H1 (cell line): Measurements from ENCODE around the gene OR2Y1. TPM values are rescaled to one million over a fixed set of nuclear protein-coding genes. Genes with fewer than 3 reads are reported as not detected.

Experiments
- EZH2 ChIP-seq: fragments of 200-600 bp; sonication (generic); IDR thresholded peaks from 2 replicates; pipeline ENCODE4 v1.7.1; 2012; ENCODE audit warnings: low read depth, mild to moderate bottlenecking, moderate library complexity, low read length, inconsistent platforms; ENCODE audit not compliant: severe bottlenecking
- USF2 ChIP-seq: IDR thresholded peaks from 2 replicates; pipeline ENCODE4 v1.6.1; 2011; ENCODE audit warnings: low read length, improper control_type of control experiment
- polyA plus RNA-seq, 7 experiments: library from polyadenylated mRNA; depleted of rRNA in 3 of 7; stranded (reverse) in 5 of 7; unstranded in 2 of 7; fragments of >200 nt in 5 of 7; fragments of 200-250 nt in 2 of 7; gene quantifications; 1 replicate in 5 of 7; 2 replicates in 1 of 7; 4 replicates in 1 of 7; pipeline versions ENCODE4 v1.2.1 to v1.2.3, GENCODE V29; 2011 to 2013; ENCODE audit warnings: missing spikeins in 2 of 7, mixed read lengths in 2 of 7
- total RNA-seq: library from RNA; stranded (reverse); fragmentation: NEBNext Ultra II Directional; extraction: Animal tissue kit (Norgen Biotek cat#: 25700); gene quantifications from 2 replicates; pipeline ENCODE4 v1.2.1, GENCODE V29; 2021

The OR2Y1 gene
- total and polyA plus RNA-seq, 2 of the 8 experiments (the other 6 are each of a cell fraction or from before 2014, with no cell fraction given), result not detected

- TF ChIP-seq EZH2, result no peak
- TF ChIP-seq USF2, result no peak
Observed at GRCh38 chr5:180724944-180725343, 14.9 kb downstream of the OR2Y1 start (continued).
